HG03039 (cell line): Measurements from ENCODE around the gene CYP27B1.
"Not testable (repeated sequence)": the region's sequence is repeated elsewhere in the genome, so short reads cannot be mapped to it uniquely, and the experiment has no call there.

Experiments
- ATAC-seq: cut with Tn5 transposase; IDR thresholded peaks from one replicate; pipeline ENCODE4 v1.9.1; 2021; ENCODE audit warnings: mild to moderate bottlenecking, moderate library complexity; ENCODE audit not compliant: unreplicated experiment

Gene CYP27B1

DNA sequence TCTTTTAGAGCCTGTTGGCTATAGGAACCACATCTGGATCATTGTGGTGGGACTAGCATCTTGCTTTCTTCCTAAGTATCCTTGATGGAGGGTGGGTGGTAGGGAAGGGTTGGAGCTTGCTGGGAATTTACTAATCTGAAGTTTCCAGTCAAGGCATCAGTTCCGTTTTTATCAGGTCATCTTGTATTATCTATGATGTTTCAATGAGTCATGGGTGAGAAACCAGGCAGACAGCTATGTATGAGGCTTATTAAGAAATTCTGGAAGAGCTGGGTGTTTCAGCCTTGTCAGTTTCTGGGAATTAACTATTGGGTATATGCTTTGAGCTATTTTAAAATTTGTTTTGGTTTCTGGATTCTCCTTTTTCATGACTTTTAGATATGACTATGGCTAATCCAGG is 27.0 kb upstream of the CYP27B1 start:
- ATAC-seq: no peak

DNA sequence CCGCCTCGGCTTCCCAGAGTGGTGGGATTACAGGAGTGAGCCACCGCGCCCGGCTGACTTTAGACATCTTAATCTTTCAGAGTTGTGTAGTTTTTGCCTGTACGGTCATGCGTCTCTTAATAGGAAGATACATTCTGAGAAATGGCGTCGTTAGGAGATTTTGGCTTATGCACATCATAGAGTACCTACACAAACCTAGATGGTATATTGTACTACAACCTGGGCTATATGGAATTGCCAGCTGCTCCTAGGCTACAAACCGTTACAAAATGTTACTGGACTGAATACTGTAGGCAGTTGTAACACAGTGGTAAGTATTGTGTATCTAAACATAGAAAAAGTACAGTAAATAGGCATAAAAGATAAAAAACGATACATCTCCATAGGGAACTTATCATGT is 17.0 kb upstream of the CYP27B1 start:
- no peak for ATAC-seq

DNA sequence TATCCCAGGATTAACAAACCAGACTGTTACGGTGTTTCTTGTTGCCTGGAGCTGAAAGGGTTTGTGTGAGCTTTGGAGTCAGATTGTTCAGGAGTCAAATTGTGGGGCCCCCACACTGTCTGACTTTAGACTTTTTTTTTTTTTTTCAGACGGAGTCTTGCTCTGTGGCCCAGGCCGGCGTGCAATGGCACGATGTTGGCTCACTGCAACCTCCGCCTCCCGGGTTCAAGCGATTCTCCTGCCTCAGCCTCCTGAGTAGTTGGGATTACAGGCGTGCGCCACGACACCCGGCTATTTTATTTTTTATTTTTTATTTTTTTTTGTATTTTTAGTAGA is 16.6 kb upstream of the CYP27B1 start:
- no peak for ATAC-seq

DNA sequence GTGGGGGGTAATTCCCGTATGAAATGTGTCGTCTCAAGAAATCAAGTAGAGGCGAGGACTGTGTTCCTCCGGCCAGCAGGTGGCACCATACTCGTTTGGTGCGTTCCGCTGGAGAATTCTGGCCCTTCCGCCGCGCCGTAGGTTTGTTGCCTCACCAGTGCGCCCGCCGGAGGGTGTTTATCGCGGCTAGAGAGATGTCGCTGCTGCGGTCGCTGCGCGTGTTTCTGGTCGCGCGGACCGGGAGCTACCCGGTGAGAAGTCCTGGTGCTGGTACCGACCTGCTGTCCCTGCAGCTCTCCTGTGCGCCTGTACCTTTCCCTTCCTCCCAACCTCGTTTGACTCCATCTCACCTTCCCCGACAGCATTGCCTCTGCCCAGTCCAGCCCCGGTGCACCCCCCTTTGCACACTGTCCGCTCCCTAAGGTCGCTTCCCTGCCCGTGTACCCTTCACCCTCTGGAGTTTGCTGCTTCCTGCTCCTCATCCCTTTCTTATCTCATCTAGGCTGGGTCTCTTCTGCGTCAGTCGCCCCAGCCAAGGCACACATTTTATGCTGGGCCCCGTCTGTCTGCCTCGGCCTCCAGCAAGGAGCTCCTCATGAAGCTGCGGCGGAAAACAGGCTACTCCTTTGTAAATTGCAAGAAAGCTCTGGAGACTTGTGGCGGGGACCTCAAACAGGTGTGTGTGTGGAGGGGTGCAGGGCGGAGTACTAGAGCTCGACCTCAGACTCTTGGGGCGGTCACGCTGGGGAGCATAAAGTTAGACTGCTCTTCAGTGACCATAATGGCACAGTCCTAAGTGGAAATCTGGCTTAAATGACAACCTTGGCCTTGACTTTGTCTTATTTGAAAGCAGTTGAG is 16.0 kb upstream of the CYP27B1 start, which contains the start of gene TSFM:
Gene TSFM, plus strand, starts transcription at position 180 of the 858 bp plus-strand sequence. Its CDS starts 15 bp downstream, at position 195.
- ATAC-seq: peak; percentile 80

DNA sequence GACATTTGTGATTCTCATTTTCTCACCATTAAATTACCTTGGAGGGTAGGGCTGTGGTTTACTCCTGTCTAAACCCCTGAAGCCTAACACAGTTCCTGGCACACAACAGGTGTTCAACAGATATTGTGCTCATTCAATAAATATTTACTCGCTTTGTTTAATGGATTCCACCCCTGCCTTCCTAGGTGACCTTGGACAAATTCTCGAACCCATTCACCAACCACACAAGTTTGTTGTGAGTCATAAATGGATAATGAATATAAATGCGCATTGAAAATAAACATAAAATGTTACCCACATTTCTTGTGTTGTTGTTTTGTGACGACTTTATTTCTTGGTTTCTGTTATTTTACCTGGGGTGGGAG is 15.3 kb upstream of the CYP27B1 start:
- no peak for ATAC-seq

DNA sequence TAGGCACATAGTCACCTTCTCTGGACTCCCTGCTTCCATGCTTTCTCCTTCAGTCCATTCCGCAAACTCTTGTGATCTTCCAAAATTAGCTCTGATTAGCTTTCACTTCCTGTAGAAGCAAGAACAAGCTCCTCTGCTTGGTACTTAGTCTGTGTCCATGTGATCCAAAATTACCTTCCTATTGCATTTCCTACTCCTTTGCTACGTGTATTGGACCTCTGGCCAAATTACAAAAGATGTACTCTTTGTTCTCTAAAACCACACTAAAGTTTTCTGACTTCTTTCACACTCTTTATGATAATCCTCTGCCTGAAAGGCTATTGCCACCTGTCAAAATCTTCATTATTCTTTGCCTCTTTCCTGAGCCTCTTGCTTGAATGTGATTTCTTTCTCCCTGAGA is 14.9 kb upstream of the CYP27B1 start:
- ATAC-seq: no peak

DNA sequence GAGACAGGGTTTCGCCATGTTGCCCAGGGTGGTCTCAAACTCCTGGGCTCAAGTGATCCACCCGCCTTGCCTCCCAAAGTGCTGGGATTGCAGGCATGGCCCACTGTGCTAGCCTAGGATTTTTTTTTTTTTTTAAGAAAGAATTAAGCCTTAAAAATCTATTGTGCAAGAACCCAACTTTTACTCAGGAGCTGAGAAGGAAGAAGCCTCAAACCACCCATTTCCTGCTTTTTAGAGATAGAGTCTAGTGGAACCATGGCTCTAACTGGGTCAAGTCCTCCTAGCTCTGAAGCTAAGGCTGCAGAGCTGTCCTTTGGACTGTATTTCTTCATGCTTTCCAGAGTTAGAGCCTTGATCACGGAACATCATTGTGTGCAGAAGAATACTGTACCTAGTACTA is 14.4 kb upstream of the CYP27B1 start:
- ATAC-seq: no peak

DNA sequence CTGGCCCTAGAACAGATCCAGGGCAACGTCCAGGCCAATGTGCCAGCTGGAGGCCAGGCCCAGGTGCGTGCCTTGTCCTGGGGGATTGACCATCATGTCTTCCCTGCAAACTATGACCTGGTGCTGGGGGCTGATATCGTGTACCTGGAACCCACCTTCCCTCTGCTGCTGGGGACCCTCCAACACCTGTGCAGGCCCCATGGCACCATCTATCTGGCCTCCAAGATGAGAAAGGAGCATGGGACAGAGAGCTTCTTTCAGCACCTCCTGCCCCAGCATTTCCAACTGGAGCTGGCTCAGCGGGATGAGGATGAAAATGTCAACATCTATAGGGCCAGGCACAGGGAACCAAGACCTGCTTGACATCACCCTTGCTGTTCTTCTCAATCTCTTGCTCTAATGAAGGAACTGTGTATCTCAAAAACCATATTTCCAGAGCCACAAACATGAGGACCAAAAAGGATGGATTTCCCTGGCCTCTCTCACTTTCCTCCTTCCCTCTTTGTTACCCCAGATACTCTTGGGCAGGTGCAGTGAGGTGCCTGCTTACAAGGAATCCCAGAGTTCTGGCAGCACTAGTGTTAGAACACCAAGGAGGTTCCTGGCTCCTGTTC is 13.5 kb upstream of the CYP27B1 start:
- ATAC-seq: no peak

DNA sequence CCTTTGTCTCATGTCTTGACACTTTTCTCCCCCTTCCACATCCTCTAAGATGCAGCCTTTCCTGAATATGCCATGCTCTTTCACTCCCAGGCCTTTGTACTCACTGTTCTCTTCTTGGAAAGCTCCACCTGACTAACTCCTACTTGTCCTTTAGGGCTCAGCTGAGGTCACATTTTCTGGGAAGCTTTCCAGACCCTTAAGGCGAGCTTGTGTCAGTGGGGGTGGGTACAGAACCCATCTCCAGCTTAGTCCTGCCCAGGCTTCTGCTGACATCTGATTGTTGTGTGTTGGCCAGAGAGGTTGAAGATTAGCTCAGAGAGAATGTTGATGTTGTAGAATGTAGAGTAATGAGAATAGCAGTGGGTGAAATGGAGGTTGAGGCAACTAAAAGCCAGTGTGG is 12.9 kb upstream of the CYP27B1 start:
- ATAC-seq: no peak

DNA sequence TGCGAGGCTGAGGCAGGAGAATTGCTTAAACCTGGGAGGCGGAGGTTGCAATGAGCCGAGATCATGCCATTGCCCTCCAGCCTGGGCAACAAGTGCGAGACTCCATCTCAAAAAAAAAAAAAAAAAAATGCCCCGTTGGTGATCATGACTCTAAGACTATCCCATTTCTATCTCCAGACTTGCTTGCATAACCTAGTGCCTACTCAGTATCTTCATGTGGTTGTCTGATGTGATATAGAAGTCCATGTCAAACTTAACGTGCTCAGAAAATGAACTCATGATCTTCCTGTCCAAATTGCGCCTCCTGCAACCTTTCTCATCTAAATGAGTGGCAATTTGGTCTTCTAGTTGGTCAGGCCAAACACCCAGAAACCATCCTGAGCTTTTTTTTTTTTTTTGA is 11.0 kb upstream of the CYP27B1 start:
- no peak for ATAC-seq

DNA sequence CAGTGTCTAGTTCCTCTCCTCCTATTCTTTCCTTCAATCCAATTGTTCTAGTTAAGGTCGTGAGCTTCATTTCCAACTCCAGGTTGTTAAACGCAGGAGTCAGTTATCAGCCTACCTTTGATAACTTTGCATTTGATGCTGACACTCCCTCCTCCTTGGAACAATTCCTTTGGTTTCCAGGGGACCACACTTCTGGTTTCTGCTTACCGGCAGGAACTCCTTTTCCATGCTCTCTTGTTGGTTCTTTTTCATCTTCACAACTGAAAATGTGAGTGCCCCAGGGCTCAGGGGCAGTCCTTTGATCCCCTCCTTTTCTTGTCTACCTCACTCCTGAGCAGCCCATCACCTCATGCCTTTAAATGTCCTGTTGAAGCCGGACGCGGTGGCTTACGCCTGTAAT is 10.5 kb upstream of the CYP27B1 start:
- no peak for ATAC-seq

DNA sequence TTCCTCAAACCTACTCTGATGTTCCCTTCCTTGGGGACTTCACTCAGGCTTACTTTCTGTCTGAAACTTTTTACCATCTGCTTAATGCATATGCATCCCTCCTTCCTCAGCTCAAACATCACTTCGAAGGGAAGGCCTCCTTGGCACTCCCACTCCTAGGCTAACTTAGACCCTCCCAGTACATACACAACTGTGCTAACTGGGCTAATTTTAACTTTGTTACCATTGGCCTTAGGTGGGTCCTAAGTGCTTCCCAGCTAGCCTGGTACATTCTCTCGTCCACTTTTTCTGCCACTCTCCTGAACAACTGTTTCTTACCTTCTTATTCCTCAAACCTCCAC is 9.3 kb upstream of the CYP27B1 start:
- ATAC-seq: no peak

DNA sequence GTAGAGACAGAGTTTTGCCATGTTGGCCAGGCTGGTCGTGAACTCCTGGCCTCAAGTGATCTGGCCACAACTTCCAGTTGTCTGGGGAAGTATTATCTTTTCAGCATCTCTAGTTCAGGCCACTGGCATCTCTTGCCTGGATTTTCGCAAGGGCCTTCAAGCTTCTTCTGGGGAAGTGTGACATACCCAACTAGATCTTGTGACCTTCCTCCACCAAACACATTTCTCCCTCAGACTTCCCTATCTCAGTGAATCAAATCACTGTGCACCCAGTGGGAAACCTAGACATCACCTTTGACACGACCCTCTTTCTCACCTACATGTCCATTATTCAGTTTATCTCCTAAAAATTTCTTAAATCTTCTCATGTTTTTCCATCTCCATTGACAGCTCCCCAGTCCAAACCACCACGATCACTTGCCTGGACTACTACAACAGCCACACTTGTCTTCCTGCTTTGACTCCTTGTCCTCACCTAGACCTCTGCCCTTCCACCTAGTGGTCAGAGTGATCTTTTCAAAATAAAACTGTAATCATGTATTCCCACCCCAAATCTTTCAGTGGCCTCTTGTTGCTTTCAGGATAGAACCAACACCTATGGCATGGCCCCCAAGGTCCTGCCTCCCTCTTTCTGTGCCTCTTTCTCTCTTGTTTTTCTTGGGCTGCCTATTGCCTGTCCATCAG is 8.8 kb upstream of the CYP27B1 start:
- no peak for ATAC-seq

DNA sequence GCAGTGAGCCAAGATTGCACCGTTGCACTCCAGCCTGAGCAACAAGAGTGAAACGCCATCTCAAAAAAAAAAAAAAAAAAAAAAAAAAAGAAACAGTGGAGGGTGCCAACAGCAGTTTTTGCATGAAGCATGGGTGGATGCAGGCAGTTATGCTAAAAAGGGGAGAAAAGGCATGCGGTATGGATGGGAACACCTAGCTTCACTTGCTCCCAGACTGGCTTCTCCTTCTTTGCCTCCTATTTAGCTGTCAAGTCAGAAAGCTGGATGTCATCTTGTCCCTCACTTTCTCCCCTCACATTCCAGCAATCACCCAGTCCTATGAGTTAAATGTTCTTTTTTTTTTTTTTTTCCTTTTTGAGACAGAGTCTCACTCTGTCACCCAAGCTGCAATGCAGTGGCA is 8.2 kb upstream of the CYP27B1 start:
- ATAC-seq: no peak

DNA sequence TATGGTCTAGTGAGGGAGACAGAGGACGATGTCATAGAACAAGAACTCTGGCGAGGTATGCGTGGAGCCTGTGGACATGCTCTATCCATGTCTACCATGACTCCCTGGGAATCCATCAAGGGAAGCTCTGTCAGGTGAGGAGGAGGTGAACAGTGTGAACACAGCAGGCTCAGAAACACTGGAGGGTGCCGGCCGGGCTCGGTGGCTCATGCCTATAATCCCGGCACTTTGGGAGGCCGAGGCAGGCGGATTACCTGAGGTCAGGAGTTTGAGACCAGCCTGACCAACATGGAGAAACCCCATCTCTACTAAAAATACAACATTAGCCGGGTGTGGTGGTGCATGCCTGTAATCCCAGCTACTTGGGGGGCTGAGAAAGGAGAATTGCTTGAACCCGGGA is 7.8 kb upstream of the CYP27B1 start:
- ATAC-seq: not testable (repeated sequence)

DNA sequence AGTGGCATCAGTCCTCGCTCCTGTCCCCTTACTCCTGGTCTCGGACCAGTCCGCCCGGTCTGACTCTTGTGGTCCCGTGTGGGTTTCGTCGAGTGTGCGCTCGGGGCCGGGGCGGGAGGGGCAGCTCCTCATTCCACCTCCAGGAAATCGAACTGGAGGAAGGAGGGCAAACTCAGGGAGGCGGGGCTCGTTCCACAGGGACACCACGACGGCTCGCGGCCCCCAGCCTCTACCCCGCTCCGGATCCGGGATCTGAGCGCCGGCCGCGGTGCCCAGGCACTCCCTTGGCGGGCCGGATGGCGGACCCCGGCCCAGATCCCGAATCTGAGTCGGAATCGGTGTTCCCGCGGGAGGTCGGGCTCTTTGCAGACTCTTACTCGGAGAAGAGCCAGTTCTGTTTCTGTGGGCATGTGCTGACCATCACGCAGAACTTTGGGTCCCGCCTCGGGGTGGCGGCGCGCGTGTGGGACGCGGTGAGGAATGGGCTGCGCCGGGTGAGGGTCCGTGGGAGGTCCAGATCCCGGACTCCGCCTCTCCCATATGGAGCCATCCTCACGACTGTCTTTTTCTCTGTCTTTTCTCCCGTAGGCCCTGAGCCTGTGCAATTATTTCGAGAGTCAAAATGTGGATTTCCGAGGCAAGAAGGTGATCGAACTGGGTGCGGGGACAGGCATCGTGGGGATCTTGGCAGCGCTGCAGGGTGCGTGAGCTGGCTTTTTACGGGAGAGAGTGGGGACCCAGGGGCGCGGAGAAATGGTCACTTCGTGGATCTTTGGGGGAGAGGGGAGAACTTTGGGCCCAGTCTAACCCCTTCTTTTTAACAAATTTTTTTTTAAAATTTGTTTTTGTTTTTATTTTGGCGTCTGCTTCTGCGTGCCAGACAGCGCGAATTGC is 5.8 kb upstream of the CYP27B1 start, which contains the start of gene EEF1AKMT3:
Gene EEF1AKMT3, plus strand, starts transcription at position 186 of the 894 bp plus-strand sequence. Its CDS starts 111 bp downstream, at position 297.
- peak; percentile 17 for ATAC-seq

DNA sequence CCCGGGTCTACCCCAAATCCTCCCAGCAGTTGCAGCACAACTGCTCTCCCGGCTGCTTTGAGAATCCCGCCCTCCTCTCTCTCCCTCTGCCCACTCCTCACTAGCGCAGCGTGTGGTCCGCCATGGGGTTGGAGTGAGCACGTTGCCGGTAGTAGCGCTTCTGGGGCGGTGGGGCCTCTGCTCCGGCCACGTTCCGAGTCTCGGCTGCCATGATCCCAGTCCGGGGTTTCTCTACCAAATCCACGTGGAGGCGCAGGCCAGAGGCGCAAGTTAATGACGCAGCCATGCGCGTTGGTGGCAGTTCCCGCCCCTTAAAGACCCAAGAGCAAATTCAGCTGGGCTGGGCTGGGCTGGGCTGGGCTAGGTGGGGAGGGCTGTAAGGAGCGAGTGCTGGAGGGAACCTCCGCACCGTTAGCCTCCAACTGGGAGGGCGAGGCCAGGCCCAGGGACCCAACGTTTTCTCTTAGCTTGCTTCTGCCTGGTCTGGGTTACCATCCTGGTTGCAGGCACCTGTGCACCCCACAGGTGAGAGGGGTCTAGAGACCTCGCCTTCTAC is 5.1 kb upstream of the CYP27B1 start, which contains the start of gene METTL1:
Gene METTL1, minus strand, starts transcription at position 233 of the 556 bp plus-strand sequence. Its CDS starts 22 bp downstream, at position 211.
- peak; percentile 69 for ATAC-seq

DNA sequence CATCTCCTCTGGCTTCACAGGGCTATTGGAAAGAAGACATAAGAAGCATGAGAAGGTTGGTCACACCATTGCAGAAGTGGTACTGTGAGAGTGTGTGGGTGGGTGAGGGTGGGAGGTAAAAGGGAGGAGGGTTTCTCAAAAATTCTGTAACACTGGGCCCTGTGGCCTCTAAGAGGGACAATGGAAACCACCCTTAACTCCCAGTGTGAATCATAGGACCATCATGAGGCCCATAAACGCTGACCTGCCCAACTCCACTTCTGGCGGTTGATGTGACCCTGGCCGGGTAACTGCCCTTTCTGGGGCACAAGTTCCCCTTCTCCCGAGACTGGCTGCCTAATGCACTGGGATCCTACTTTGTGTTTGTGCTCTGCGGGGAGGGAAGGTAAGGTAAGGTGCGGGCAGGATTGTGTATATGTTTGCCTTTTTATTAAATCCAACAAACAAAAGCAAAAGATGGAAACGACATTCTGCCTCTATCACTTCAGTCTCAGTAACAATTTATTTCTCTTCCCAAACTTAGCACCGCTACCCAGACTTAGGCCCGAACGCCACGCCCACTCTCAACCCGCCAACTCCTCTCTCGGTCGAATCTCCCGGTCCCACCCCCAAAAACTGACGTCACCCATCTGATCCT is 4.5 kb upstream of the CYP27B1 start:
- ATAC-seq: peak; percentile 62

DNA sequence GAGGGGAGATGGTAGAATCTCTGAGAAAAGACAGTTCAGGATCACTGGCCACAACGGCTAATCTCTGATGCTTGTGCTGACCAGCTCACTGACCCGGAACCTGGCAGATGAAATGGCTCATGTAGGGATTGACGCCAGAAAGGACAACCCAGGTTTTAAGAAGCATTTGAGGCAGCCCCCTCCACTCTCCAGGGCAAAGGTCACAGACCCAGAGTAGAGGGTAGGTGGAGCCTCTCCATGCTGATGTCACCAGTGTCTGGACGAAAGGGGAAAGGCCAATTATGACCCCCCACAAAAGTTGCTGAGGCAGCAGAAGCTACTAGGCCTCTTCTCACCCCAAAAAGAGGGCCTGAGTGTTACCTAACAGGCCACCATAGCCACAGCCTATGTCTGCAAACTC is 3.9 kb upstream of the CYP27B1 start:
- ATAC-seq: no peak

DNA sequence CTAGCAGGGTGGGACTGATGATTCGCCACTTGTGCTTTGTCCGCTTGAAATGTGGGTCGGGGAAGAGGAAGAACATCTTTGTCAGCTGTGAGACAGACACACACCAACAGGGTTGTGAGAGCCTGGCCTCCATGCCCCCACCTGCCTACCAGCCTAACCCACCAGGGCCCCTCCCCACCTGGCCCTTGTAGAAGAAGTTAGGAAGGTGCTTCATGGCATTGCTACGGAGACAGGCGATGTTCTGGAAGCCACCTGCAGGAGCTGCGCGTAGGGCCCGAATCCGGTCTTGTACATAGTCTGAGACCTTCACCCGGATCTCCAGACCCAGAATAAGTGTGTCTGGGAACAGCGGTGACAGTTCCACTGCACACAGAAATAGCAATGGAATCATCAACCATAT is 2.7 kb upstream of the CYP27B1 start:
- ATAC-seq: no peak
